NCI-H1417 treated with DMSO at 0.1 percent for 48 hours (cell line): Measurements from ENCODE around the gene ARHGAP15.

Experiments
- DNase-seq: peaks from one replicate; lab custom pipeline; 2025; lab: John Stamatoyannopoulos, UW

ARHGAP15 gene

DNA sequence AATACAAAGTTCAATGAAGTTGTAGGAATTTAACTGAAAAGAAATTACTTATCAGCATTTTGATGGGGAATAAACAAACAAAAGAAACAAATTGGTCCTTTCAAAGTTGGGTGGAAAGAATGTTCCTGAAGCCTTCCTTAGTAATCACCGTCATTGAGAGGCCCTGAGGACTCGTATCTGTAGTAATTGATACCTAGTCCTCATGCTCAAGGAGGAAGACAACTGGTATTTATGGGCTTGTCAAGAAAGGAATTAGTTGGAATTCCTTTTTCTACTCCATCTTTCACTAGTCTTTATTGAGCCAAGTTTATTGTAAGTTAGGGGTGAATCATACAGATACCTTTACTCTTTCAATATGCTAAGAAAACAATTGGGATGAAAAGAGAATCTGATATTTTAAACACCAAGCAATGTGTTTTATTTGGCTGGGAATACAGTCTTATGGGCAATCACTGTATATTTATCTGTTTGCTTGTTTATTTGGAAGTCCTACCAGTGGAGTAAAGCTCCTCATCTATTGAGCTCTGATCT is 324.8 kb downstream of the ARHGAP15 start:
- DNase-seq = no peak

DNA sequence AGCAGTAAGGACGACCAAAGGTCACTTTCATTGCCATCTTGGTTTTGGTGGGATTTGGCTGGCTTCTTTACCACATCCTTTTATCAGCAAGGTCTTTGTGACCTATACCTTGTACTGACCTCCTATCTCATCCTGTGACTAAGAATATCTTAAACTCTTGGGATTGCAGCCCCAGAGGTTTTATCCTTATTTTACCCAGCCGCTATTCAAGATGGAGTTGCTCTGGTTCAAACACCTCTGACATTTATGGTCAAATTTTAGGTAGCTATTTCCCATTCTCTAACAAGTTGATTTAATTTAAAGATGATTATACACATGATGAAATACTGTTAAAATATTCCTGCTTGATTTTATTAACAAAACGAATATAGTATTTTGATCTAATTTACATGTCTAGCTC is 326.1 kb downstream of the ARHGAP15 start:
- DNase-seq = no peak

DNA sequence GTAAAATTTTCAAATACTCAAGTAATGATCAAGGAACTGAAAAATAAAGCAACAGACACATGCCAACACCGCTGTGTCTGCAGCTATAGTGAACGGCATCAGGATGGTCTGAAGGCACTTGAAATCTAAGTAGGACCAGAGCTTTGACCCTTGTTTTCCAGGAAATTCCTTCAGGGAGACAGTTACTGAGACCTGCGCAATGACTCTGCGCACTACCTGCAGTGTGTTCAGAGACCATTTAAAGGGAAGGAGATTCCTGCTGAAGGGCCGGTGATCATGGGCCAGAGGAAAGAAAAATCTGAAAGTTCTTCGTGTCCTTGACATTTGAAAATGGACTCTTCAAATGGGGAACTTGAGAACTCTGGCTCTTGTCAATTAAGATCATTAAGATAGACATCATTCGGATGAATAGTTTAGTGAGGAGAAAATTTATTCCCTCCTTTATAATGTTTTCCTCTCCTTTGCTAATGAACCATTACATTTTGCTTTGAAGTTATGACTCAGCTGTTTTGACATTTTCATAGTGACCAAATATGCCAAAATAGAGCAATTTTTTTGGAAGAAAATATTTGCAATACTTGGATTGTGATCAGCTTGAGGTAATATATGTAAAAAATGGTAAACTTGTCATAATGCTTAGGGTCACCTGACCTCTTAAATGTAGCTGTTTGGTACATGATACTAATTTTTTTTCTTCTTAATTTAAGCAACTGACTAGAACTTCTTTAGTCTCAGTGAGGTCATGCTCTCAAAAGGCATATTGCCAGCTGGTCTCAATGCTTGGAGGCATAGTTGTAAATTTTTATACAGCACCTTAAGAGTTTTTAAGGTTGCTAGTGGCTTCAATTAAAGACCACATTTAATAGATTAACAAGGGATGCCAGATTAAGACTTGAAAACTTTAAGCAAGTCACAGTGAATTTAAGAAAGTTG is 329.3 kb downstream of the ARHGAP15 start:
- no peak for DNase-seq

DNA sequence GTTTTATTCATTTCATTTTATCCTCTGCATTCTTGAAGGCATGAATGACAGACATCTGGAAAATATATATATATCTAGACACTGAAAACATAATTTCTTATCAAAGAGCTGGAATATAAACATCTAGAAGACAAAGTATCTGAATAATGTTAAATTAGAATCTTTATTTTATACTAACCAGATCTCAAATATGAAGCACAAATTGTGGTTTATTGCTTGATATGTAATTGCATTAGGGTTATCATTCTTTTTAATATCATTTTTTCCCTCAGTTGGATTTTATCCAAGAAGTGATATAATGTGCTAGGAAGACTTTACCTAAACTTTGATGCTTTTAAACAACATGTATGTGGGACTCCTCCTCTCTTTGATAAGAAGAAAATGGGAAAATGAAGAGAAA is 331.2 kb downstream of the ARHGAP15 start:
- DNase-seq = no peak

DNA sequence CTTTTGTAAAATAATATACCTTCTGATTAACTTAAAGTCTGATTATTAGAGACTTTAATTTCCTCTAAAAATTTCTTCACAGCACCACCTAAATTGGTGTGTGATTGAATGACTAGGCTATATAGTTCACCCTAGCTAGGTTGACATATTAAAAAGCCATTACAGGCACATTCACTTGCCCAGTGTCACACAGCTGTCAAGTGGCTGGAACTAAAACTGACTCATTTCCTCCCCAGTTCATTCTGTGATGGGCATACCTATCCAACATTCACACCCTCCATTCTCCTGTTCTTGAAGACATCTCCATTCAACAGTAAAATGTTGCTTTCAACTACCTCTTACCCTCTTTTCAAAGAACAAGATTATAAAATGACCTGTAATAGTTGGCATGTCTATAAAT is 334.5 kb downstream of the ARHGAP15 start:
- no peak for DNase-seq

DNA sequence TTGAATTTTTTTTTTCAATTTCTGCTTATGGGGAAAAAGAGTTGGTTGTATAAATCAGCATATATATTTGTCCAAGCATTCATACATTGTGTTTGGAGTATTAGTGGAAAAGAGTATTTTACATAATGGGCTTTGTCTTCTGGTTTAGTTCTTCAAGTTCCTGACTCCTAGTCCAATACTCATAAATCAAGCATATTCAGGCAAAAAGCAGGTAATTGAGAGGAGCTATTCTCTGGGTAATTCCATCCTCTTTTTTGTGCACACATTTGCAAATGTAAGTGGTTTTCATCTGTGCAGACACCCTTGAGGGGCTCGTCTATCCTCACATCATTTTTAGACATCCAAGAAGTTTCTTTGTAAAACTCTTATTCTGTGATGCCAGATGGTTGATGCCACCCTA is 337.2 kb downstream of the ARHGAP15 start:
- DNase-seq = no peak

DNA sequence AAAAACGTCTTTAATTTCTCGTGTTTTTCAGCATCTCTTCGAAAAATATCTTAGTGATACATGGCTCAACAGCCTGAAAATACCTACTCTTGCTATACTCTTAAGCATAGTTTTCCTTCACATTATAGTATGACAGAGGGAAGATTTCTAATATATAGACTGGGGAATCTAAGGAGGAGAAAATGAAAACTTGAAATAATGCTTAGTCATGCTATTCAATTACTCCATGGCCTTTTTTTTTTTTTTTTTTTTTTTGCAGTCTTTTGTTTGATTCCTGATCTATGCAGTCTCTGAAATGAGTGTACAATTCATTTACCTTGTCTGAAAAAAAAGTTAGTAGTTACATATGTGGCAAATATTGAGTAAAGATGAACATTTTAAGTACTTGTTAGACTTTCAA is 337.8 kb downstream of the ARHGAP15 start:
- DNase-seq = no peak

DNA sequence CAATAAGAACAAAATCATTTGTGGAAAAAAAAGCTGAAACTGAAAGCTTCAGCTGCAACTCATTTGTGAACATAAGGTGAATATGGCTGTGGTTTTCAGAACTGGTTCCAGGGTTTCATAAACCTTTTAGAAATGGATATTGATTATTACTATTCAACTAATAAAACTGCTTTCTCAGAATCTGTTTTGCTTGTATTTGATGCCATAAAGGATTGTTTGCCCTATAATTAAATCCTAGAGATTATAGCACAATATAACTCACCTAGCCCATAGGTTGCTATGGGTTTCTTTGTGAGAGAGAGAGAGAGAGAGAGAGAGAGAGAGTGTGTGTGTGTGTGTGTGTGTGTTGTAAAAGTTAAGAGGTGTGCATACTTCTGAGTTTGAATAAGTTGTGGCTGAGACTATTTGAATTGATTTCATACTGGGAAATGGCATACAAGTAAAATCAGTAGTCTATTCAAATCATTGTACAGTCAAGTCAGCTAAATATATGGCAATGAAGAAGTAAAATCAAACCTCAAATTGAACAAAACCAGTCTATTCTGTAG is 339.2 kb downstream of the ARHGAP15 start:
- no peak for DNase-seq

DNA sequence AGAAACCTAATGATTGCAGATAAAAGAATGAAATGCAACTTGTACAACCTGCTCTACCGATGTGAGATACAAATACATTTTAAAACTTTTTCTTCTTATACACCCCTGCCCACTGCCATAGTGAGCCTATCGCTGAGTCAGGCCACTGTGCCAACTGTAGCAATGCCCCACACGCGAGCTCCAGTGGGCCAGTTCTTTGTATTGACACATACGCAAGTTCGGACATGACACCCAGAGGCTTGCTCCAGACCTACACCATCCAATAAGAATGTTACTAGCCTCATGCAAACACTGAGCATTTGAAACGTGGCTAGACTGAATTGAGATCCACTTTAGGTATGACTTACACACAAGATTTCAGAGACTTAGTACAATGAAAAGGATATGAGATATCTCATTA is 340.1 kb downstream of the ARHGAP15 start:
- DNase-seq = no peak

DNA sequence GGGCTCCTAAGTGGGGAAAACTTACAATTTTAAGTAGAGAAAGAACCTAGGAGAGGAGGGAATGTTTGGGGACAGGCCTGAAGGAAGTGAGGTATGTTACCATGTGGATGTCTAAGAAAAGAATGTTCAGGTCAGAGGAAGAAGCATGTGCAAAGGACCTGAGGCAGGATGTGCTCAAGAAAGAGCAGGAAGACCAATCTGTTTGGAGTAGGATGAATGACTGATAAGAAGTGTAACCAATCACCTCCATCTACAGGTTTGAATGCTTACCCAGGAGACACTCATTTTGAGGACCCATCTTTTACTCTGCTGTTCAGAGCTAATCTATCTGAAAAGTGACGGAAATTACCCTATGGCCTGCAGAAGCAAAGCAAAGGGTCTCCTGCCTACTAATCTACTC is 342.3 kb downstream of the ARHGAP15 start:
- DNase-seq = no peak

DNA sequence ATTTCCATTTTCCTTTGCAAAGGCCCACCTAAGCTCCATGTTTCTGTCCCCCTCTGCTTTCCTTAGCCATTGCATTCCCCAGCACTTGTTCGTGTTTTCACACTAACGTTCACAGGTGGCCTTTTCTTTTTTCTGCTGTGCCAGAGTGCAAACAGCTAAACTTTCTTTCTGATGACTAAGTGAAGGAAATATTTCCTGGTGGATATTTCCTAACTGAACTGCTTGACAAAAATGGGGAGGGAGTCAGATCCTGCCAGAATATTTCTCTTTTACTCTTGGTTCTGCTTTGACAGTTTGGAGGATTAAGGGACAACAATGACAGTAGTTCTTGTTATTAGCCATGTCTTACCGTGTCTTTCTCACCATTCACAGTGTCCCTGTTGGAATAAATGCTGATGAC is 344.0 kb downstream of the ARHGAP15 start:
- no peak for DNase-seq

DNA sequence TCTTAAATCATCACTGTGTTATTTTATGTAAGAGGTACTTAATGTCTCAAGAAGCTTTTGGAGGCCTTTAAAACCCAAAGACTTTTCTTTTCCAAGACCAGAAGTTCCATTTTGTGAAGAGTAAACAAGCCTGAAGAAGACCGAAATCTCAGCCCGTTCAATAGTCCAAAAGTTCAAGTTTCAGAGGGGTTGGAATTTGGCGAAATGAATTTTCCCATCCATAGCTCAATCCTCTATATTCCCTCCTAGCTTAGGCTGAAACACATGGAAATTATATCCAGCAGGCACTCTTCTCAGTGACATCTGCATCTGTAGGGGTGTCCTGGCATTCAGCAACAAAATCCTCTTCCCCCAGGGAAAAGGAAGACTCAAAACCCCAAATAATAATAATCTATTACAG is 344.6 kb downstream of the ARHGAP15 start:
- DNase-seq = no peak

DNA sequence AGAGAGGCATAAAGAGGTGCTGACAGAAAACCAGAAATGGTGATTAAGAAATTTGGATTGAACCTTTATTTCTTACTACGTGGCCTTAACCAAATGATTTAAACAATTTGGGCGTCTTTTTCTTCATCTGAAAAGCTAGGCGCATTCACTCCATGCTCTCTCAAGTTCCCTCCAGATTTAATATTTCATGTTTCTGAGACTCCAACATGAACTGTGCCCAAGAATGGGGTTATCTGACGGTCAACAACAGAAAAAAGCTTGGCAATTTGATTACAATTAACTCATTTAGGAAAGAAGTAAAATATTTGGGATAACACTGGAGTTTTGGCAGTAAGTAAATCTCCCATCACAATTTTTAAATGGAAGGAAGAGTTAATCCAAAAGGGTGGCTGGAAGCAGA is 345.4 kb downstream of the ARHGAP15 start:
- no peak for DNase-seq

DNA sequence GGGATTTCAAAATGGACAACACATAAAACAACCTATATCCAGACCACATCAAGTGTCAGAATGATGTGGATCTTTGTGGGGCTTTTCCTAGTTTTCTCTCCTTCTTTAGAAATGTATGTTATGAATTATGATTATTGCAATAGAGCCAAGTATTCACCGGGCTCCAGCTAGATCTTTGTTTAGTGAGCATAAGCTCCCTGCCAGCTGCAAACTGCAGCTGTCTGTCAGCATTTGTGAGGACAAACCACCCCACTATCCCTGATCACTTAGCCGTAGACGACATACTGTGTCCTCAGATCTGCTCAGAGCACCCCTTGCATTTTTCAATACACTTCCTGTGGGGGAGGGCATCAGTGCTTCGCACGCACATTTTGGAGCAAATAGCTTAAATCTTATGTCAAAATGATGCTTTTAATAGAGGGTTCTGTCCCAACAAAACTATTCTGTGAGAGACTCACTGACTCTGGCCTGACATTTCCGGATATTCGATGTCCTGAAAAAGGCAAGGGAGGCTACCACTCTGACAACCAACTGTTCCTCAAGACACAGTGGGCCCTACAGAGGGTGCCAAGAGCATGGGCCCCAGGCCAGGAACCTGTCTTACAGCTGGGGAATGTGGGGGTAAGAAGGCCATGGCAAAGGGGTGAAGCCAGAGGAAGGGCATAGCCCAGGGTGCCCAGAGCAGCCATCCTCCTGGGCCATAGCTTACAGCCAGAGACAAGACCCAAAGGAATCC is 346.0 kb downstream of the ARHGAP15 start:
- DNase-seq = no peak

DNA sequence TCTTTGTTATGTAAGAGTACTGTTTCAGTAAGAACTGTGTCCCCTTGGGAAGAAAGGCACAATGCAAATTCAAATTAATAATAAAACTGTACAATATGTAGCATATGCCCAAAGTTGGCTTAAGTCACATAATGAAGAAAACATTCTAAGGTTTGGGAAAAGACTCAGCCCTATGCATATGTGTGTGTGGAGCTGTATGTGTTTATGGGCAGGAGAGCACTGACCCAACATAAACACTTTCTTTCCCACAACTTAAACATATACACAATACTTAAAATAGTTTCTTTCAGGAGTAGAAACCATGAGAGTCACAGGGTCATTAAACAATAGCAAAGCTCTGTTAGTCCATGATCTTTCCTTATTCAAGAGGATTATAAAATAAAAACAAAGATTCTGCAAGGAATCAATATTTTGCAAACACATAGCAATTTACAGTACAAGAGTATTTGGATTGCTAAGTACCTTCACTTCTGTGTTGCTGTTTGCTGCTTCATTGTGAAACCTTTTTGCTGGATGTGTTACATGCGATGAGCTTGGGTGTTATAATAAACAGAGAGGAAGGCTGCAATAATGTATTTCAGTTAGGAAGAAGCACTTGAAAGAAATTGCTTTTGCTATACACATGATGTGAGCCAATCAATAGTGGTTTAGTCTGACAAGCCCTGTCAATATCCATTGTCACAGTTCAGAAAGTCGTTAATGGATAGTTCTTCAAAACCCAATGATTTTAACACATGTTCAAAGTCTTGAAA is 347.3 kb downstream of the ARHGAP15 start:
- DNase-seq = no peak

DNA sequence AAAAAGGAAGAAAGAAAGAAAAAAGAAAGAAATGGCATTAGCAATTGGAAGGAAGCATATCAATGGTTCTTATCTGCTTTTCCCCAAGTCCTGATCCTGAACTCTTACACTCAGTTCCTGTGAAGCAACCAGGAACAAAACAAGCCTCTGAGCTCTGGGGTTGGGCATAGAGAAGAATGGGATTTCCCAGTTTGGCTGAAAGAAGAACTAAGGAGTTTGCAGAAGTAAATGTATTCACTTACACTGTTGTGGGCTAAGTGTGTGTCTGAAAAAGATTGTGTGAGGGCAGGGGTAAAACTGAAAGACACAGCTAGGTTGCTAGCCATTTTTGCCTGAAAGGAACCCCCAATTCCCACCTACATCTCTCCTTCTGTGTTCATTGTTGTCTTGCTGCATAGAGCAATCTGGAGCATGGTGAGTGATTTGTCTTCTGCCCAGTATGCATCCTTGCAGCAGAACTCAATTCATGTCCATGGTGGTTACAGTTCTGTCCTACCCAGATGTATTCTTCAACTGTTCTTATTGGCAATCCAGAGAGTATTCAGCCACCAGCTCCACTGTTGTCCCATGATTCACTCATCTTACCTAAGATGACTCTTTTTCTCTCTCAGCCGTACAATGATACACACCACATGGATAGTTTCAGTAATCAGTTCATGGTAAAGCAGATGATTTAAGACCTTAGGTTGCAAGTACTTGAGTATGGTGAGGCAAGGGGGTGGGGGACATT is 348.7 kb downstream of the ARHGAP15 start:
- no peak for DNase-seq

DNA sequence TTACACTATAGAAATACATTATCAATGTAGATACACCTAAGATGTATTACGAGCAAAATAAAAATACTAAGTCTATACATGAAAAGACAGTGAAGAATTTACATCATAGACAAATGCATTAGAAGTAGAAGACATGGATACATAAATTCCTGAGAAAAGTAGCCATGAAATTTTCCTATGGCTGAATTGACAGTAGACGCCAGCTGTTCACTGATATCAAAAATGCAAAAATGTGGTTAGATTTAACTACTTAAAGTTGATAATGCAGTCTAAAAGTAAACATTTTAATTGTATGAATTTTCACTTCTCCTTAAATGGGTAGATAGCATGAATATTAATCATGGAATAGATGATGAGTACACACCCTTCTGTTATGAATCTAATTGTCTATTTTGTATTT is 350.9 kb downstream of the ARHGAP15 start:
- DNase-seq = no peak

DNA sequence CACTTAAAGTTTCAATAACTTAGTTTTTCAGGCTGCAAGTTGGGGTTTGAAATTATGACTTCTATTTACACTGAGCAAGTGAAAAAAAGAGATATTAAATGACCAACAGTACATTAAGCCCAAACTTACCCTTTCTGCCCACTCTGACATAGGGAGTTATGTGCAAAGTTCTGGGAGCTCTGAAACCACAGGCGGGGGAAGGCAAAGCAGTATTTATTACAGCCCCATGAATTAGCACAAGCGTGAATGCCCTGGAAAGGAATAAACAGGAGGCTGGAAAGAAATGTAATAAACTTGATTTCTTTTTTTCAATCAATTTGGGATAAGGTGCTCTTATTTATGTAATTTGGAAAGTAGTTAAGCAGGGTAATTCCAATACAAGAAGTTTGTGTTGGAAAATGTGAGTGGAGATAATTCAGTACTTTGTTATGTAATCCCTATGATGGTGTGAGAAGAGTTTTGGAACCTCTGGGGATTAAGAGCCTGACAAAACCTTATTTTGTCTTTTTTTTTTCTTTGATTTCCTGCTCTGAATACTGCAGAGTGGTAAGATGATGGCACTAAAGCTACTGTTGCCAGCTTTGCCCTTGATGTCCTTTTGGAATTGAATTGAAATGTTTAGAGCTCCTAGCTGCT is 351.5 kb downstream of the ARHGAP15 start:
- DNase-seq = no peak

DNA sequence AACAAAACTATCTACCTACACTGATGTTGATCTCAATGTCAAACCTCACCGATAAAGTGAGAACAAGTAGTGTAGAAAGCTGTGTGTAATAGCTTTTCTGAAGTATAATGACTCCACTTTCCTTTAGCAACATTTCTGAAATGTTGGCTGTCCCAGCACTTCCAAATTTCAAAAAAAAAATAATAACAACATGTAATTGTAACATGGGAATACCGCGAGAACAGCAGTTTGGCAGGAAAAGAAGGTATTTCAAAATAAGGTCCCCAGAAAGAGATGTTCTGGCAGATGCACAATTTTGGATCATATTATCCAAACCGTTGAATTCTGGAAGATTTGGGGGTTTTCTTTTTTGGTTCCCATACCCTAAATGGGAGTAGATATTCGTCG is 352.0 kb downstream of the ARHGAP15 start:
- no peak for DNase-seq

DNA sequence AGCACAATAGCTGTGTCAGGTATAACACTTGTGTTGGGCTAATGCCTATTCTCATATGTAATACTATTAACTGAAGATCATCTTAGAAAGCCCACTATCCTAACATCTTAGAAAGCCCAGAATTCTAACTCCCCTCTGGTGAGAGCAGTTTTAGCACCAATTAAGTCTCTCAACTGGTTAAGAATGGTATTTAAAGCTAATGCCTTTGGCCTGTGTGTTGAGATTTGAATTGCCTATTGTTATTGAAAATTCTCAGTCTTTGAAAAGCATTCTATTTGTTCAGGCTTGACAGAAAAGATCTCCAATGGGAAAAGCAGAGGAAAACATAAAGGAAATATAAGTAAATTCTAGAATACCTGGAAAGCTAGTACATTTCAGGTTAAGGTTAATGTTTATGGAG is 352.5 kb downstream of the ARHGAP15 start:
- no peak for DNase-seq

DNA sequence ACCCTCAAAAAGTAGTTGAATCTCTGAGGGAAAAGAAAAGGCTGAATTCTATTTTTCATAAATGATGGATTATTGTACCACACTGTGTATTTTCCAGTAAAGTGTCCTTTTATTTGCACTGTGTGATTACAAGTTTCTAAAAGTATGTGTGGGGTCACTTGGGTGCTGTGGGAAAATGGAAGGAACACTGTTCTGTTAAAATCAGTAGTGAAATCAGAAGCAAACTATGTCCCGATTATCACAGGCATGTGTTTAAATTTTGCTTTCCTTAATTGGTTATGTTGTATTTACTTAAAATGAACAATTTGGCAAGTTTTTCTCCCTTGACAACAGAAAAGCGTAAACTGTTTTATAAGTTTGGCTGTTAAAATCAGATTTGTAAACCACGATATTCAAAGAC is 353.1 kb downstream of the ARHGAP15 start:
- DNase-seq = no peak
